Limb (tissue), 2 donors: ENCODE results near the gene APLF.
"Not testable (repeated sequence)": the region's sequence is repeated elsewhere in the genome, so short reads cannot be mapped to it uniquely, and the experiment has no call there.

ENCODE experiments used
- DNase-seq, 2 donors: peaks; one replicate each; pipeline ENCODE4 v3.0.0-alpha.2; 2016; ENCODE audit errors: extremely low spot score in 2 of 2

The APLF gene

DNA sequence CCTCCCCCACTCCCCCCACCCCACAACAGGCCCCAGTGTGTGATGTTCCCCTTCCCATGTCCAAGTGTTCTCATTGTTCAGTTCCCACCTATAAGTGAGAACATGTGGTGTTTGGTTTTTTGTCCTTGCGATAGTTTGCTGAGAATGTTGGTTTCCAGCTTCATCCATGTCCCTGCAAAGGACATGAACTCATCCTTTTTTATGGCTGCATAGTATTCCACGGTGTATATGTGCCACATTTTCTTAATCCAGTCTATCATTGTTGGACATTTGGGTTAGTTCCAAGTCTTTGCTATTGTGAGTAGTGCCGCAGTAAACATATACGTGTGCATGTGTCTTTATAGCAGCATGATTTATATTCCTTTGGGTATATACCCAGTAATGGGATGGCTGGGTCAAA is 103.0 kb downstream of the APLF start:
- not testable (repeated sequence) for DNase-seq

- no peak for DNase-seq
Observed at GRCh38 chr2:68574202-68574791, 106.9 kb downstream of the APLF start.

- no peak for DNase-seq
Observed at GRCh38 chr2:68577183-68577582, 109.8 kb downstream of the APLF start.

GRCh38 chr2:68579689-68580088 is 112.3 kb downstream of the APLF start:
- DNase-seq = no peak

DNA sequence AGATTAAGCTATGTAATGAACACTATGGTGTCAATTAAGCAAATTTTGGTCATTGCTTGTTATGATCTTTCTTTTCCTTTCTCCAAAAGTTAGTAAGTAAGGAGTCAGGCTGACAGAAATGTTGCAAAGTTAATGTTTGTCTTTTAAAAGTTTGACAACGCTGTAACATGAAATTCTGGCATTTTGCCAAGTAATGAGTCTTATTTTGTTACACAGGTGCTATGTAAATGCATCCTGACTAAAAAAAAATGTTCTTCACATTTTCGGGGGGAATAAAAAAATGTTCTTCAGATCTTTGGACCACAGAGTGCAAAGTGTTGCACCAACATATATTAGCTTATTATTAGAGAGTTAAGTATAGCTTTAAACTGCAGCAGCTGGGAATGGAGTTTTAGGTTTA is 121.2 kb downstream of the APLF start:
- no peak for DNase-seq

- DNase-seq = no peak
Observed at GRCh38 chr2:68589963-68590362, 122.6 kb downstream of the APLF start.

- no peak for DNase-seq
Observed at GRCh38 chr2:68590702-68591101, 123.3 kb downstream of the APLF start.

DNA sequence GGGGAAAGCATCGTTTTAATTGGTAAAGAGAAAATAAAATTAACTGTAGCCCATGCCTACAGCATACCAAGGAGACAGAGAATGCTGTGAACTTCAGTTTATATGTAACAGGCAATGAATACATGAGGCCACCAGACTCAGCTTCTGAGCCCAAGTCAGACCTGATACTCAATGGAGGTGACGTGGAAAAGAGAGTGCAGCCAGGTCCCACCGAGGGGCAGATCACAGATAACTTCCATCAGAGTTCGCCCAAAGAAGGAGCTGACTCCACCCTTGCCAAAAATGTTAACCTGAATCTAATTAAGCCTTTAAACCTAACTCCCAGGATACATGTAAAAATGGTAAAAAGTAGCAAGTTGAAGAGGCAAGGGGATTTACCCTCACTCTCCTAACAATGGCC is 123.8 kb downstream of the APLF start:
- no peak for DNase-seq

DNA sequence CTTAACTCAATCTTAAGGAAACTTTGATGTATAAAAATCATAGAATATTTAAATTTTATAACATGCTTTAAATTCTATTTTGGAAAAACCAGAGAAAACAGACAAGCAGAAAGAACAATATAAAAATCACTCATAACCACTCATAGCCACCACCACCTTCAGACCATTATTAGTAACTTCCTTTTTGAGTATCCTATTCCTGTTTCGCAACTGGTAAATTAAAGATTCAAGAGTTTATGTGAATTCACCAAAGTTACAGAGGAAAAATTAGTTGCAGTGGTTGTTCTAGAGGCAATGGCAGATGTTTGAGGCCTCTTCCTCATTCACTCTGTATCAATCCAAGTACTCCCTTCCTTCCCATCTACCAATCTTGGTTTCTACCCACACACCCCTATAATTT is 126.7 kb downstream of the APLF start:
- DNase-seq = no peak

DNA sequence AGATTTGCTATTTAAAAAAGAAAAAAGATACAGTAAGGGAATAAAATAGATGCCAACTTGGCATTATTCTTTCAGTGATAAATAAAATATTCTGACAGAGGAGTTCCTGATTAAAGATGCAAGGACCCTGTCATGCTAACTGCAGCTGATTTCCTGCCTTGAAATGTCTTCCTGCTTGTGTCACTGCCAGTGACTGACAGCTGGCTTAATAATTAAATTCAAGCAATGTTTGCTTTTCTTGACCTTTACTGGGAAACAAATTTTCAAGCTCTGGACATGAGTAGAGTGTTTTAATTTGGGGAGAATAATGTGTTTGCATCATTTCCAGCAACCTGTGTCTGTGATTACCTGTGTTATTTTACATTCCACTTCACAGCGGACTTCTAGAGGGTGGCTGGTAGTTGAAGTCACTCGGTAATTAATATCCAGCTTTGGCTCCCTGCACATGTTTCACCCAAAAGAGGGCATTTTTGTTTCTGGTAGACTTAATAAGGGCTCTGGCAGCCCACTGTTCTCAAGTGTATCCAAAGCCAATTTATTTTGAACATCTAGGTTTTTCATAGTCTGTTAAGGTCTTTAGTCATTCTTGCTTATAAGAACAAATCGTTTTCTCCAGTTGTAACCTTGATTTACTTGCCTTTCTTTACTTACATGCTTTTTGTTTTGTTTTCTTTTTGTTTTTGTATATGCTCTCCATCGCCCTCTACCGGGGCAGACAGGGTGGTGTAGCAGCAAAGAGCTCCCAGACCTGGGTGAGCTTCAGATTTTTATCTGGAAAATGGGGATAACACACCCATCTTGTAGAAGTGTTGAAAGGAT is 127.5 kb downstream of the APLF start:
- no peak for DNase-seq

DNA sequence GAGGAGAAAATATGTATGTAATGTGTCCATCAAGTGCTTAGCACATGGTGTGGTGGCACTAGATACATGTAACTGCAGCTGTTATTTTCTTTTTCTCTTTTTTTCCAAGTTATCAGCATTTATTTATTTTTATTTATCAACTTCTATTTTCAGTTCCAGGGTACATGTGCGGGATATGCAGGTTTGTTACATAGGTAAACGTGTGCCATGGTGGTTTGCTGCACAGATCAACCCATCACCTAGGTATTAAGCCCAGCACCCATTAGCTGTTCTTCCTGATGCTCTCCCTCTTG is 128.1 kb downstream of the APLF start:
- not testable (repeated sequence) for DNase-seq

GRCh38 chr2:68600495-68600894 is 133.1 kb downstream of the APLF start:
- DNase-seq = not testable (repeated sequence)

DNA sequence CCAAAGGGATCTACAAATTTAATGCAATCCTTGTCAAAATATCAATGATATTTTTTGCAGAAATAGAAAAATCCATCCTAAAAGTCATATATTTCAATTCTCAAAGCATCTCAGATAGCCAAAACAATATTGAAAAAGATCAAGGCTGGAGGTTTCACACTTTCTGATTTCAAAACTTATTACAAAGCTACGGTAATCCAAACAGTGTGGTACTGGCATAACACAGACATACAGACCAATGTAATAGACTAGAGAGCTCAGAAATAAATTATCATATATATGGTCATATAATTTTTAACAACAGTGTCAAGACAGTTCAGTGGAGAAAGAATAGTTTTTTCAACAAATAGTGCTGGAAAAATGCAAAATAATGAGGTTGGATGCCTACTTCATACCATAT is 135.7 kb downstream of the APLF start:
- no peak for DNase-seq

DNA sequence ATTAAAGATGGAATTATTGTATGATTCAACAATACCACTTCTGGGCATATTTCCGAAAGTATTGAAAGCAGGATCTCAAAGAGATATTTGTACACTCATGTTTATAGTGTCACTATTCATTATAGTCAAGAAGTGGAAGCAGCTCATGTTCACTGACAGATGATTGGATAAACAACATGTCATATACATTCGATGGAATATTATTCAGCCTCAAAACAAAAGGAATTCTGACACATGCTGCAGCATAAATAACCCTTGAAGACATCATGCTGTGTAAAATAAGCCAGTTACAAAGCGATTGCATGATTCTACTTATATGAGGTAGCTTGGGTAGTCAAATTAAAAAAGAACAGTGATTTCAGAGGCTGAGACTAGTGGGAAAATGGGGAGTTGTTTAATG is 136.7 kb downstream of the APLF start:
- no peak for DNase-seq

DNA sequence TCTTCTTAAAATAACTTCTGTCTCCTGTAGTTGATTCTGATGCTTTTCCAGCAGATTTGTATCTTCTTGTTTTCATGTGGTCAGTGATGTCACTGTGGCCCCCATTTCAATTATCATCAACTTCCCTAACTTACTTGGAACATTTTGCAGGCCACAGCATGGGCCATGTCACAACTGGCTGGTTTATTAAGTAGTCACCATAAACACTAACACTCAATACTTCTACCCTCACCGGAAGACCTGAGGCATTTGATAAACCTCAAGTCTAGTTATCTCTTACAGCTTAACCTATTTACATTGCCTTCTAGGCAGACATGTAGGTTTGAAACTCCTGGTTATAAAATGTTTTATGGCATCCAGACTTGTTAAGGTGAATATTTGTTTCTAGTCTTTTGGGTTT is 138.6 kb downstream of the APLF start:
- no peak for DNase-seq

GRCh38 chr2:68606759-68607158 is 139.4 kb downstream of the APLF start:
- no peak for DNase-seq

DNA sequence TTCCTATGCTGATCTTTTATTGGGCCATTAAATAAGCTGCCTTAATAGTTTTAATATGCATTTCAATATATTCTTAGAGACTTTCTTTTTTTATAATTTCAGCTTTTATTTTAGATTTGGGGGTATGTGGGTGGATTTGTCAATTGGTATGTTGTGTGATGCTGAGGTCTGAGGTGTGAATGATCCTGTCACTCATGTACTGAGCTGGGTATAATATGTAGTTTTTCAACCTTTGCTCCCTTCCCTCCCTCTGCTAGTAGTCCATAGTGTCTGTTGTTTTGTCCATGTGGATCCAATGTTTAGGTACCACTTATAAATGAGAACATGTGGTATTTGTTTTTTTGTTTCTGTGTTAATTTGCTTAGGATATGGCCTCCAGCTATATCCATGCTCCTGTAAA is 140.5 kb downstream of the APLF start:
- DNase-seq = no peak

- DNase-seq = no peak
Observed at GRCh38 chr2:68612765-68613519, 145.6 kb downstream of the APLF start.

DNA sequence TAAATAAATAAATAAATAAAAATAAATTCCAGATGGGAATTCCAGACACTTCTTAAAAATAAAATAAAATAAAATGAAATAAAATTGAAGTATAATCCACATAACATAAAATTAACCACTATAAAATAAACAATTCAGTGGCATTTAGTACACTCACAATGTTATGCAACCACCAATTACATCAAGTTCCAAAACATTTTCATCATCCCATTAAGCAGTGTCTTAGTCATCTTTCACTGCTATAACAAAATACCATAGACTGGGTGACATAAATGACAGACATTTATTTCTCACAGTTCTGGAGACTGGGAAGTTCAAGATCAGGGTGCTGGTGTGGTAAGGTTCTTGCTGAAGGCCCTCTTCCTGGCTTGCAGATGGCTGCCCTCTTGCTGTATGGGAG is 153.4 kb downstream of the APLF start:
- no peak for DNase-seq

DNA sequence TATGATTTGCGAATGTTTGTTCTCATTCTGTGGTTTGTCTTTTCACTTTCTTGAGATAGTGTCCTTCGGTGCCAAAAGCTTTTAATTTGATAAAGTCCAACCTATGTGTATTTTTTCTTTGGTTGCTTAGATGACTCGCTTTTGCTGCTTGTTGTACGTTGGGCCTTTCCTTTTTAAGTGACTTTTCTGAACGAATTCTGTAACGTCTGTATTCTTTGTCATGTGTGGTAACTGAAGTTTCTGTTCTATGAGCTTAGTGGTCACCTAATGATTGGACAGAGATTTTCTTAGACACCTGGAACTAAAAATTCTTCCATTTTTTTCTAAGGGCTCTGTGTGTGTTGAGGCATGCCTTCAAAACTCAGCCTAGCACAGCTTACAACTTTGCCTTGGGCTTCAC is 156.4 kb downstream of the APLF start:
- no peak for DNase-seq

DNA sequence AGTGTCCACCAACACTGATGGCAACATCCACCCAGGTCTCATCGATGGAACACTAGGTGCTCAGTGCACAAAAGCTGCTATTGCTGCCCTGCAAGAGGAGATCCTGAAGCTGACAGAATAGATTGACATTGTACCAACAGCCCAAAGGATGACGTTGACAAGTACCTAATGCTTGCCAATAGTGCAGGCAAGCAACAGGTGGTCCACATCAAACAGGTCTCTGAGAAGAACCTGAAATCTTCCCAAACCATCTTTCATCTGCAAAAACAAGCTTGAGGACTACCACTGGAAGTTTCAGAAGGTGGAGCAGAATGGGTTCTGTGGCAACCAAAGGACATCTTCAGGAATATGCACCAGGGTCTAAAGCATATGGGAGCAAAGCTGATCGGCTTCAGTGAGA is 160.2 kb downstream of the APLF start:
- DNase-seq = no peak
